ENCODE results near the gene CT83.

CT83 gene

GRCh38 chrX:116462822-116463221 is at the start of gene CT83:
Gene CT83, minus strand, starts transcription at chrX:116462976. Its CDS starts 120 bp downstream, at chrX:116462856.
- DNase-seq = no peak

- no peak for DNase-seq
Observed at GRCh38 chrX:116499780-116500179, 37.0 kb upstream of the CT83 start.

- no peak for DNase-seq
Observed at GRCh38 chrX:116493271-116493670, 30.5 kb upstream of the CT83 start.

- no peak for DNase-seq
Observed at GRCh38 chrX:116490104-116490503, 27.3 kb upstream of the CT83 start.

- no peak for DNase-seq
Observed at GRCh38 chrX:116480059-116480458, 17.3 kb upstream of the CT83 start.

GRCh38 chrX:116449156-116449555 is 13.6 kb downstream of the CT83 start:
- DNase-seq = no peak

GRCh38 chrX:116436358-116436816 is 26.4 kb downstream of the CT83 start, which contains the start of gene SLC6A14:
Gene SLC6A14, plus strand, starts transcription at chrX:116436606. Its CDS starts 104 bp downstream, at chrX:116436710.
- no peak for DNase-seq

- DNase-seq = no peak
Observed at GRCh38 chrX:116435597-116435996, 27.2 kb downstream of the CT83 start.

GRCh38 chrX:116427978-116428377 is 34.8 kb downstream of the CT83 start:
- DNase-seq = no peak

- no peak for DNase-seq
Observed at GRCh38 chrX:116417968-116418367, 44.8 kb downstream of the CT83 start.

- no peak for DNase-seq
Observed at GRCh38 chrX:116417214-116417613, 45.6 kb downstream of the CT83 start.

- DNase-seq = no peak
Observed at GRCh38 chrX:116413273-116413672, 49.5 kb downstream of the CT83 start.

All from activated effector memory CD4-positive, alpha-beta T cell treated with anti-CD3 and anti-CD28 coated beads, Interleukin-2, amount 50 U/mL, for 16 hours (primary cell).